GM15510 (cell line): ENCODE data around the gene SINHCAF.

Experiments
- POLR2A ChIP-seq: IDR thresholded peaks from 3 replicates; pipeline ENCODE4 v1.6.1; 2011; ENCODE audit warnings: borderline replicate concordance; ENCODE audit not compliant: insufficient read length; ENCODE audit errors: extremely low read depth

SINHCAF gene

DNA sequence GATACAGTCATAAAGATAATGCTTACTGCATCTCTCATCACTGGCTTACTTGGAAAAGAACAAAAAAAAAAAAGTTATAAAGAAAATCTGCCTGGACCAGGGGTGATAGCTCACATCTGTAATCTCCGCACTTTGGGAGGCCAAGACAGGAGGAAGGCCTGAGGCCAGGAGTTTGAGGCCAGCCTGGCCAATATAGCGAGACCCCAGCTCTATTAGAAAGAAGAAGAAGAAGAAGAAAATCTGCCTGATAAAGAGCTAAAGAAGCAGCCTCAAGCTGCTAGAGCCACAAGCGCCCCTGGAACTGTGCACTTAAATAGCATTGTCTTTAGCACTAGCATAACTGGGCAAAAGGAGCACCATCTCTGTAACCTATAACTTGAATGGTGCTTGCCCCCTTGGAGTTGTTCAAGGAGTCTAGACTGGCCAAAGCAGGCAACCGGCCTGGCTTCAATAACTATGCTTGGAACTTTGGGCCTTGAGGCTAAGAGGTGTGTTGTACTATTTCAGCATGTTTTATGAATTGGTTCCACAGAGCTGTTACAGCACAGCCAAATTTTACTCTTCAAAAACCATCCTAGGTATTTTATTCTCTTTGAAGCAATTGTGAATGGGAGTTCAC lies 53.2 kb downstream of the SINHCAF start:
- no peak for TF ChIP-seq POLR2A

GRCh38 chr12:31267966-31268365 lies 58.0 kb downstream of the SINHCAF start:
- no peak for TF ChIP-seq POLR2A

GRCh38 chr12:31265722-31266121 lies 60.2 kb downstream of the SINHCAF start:
- no peak for TF ChIP-seq POLR2A

GRCh38 chr12:31263661-31264060 lies 62.3 kb downstream of the SINHCAF start:
- TF ChIP-seq POLR2A = no peak

- TF ChIP-seq POLR2A = no peak
Measured at GRCh38 chr12:31261744-31262143, 64.2 kb downstream of the SINHCAF start.

DNA sequence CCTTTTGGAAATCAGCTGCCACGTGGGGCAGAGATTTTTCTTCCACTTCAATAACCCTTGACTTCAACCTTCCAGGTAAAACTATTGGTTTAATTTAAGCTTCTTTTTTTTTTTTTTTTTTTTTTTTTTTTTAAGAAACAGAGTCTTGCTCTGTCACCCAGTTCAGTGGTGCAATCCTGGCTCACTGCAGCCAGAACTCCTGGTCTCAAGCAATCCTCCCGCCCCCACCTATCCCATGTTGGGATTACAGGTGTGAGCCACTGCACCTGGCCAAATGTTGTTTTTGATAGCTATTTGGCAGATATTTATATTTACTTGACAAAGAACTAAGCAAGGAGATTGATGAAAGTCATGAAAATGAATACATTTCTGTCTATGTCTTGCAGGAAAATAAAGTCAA lies 65.1 kb downstream of the SINHCAF start:
- no peak for TF ChIP-seq POLR2A

GRCh38 chr12:31259136-31259886 lies 66.6 kb downstream of the SINHCAF start:
- no peak for TF ChIP-seq POLR2A

GRCh38 chr12:31257784-31258183 lies 68.2 kb downstream of the SINHCAF start:
- no peak for TF ChIP-seq POLR2A

GRCh38 chr12:31250179-31250578 lies 75.8 kb downstream of the SINHCAF start:
- no peak for TF ChIP-seq POLR2A

DNA sequence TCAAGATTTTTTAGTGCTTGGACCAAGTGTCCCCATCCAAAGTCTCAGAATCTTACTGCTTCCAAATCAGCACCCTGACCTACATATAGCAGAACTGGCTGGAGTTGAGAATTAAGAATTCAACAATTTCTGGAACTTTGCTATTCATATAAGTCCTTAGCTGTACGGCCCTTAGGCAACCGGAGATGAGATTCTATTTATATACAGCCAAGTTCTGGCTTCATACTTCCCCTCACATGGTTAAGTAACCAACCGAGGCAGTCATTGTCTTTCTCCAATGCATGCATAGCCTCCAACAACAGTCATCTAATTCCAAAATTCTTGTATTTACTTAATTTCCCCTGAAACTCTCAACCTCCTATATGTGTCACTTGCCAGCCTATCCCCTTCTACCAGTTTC lies 76.6 kb downstream of the SINHCAF start:
- TF ChIP-seq POLR2A = no peak

DNA sequence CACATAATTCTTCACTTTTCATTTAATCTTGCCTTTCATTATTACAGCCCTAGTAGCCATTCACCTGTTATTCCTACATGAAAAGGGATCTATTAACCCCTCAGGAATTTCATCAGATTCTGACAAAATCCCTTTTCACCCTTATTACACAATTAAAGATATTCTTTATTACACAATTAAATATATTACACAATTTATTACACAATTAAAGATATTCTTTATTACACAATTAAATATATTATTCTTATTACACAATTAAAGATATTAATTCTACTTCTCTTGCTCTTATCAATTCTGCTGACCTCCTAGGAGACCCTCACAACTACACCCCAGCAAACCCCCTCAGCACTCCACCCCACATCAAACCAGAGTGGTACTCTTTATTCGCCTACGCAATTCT lies 77.1 kb downstream of the SINHCAF start:
- no peak for TF ChIP-seq POLR2A

GRCh38 chr12:31248337-31248736 lies 77.6 kb downstream of the SINHCAF start:
- TF ChIP-seq POLR2A = no peak

DNA sequence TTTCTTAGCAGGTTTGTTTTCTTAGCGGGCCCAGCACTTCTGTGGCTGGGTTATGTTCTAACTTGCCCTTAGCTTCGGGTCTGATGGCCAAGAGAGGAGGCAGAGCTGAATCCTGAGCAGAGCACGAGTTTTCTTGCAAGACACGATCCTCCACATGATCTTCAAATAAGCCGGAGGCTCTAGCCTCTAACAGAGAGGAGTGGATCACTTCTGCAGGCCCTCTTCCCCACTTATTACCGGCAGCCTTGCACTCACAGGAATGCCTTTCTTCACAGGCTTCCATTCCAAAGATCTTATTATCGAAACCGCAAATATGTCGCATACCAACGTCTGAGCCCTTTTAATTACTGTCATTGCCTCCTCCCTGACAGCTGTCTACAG lies 79.5 kb downstream of the SINHCAF start:
- no peak for TF ChIP-seq POLR2A

GRCh38 chr12:31245822-31246469 lies 80.0 kb downstream of the SINHCAF start:
- no peak for TF ChIP-seq POLR2A

DNA sequence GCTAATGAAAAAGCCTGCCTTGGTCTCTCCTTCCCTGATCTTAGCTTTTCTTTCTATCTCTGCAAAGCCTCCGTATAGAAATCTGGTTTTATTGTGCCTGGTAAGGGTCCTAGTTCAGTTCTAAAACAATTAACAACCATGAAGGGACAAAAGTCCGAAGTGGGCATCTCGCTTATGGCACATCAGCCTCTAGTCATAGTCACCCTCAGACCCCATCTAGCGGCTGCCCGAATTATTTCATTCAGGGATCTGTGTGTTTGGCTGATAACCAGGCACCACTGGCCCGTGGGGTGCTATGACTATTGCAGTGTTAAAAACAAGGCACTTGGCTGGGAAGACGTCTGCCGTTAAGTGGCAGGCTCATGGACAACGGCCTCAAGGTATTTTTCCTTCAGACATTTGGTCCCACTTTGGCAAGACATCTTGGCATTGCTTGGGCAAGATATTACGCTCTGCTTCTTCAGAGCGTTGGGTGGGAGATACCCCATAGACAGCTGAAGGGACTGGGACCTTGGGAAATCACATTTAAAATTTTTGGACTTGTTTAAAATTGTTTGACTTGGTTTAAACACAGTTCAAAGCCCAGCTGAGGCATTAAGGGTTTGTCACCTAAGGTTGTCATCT lies 87.1 kb downstream of the SINHCAF start:
- TF ChIP-seq POLR2A = no peak
